KMS-11 (cell line): Measurements from ENCODE around the gene PIGO.

ENCODE experiments used
- H2AFZ ChIP-seq: fragments of 200-600 bp; sonication (generic); 2 replicates; pipeline ENCODE4 v1.6.1; 2016; ENCODE audit warnings: antibody characterized with exemption, mixed run types, low read depth
- H3K27ac ChIP-seq: fragments of 200-600 bp; sonication (generic); 2 replicates; pipeline ENCODE4 v1.6.1; 2016; ENCODE audit warnings: mild to moderate bottlenecking, mixed run types
- H3K27me3 ChIP-seq: fragments of 200-600 bp; sonication (generic); 2 replicates; pipeline ENCODE4 v1.6.1; 2017; ENCODE audit warnings: mild to moderate bottlenecking, low read depth, mixed run types, moderate library complexity; ENCODE audit not compliant: insufficient read depth
- H3K36me3 ChIP-seq: fragments of 200-600 bp; sonication (generic); 2 replicates; pipeline ENCODE4 v1.6.1; 2017; ENCODE audit warnings: mild to moderate bottlenecking, mixed run types; ENCODE audit not compliant: insufficient read depth
- H3K4me1 ChIP-seq: fragments of 200-600 bp; sonication (generic); 2 replicates; pipeline ENCODE4 v1.6.1; 2016; ENCODE audit warnings: mild to moderate bottlenecking, low read depth, mixed run types; ENCODE audit not compliant: poor library complexity, severe bottlenecking
- H3K4me2 ChIP-seq: fragments of 200-600 bp; sonication (generic); 2 replicates; pipeline ENCODE4 v1.7.0; 2016; ENCODE audit warnings: mild to moderate bottlenecking, mixed run types
- H3K4me3 ChIP-seq: fragments of 200-600 bp; sonication (generic); IDR thresholded peaks from 2 replicates; pipeline ENCODE4 v1.6.1; 2017; ENCODE audit warnings: low read depth, low read length, mixed read lengths; ENCODE audit not compliant: insufficient read depth
- H3K79me2 ChIP-seq: fragments of 200-600 bp; sonication (generic); 2 replicates; pipeline ENCODE4 v1.6.1; 2016; ENCODE audit warnings: low read depth, mixed run types; ENCODE audit not compliant: insufficient read depth
- H3K9ac ChIP-seq: fragments of 200-600 bp; sonication (generic); 2 replicates; pipeline ENCODE4 v1.6.1; 2016; ENCODE audit warnings: mild to moderate bottlenecking, mixed run types
- H4K20me1 ChIP-seq: fragments of 200-600 bp; sonication (generic); 2 replicates; pipeline ENCODE4 v1.6.1; 2016; ENCODE audit warnings: mild to moderate bottlenecking, mixed run types; ENCODE audit not compliant: insufficient read depth
- CTCF ChIP-seq: fragments of 200-600 bp; sonication (generic); conservative IDR thresholded peaks from 2 replicates; pipeline ENCODE4 v1.6.1; 2017; ENCODE audit warnings: low read depth, mild to moderate bottlenecking, antibody characterized with exemption, low read length, moderate library complexity, mixed read lengths

Gene PIGO

GRCh38 chr9:35108461-35108860 lies 12.1 kb upstream of the PIGO start:
- Histone ChIP-seq H3K79me2 (no peaks in the 10 kb centered on the region), H3K4me2 (no peak overlapping the region), H3K27ac (no peak overlapping the region), H4K20me1 (no peaks in the 10 kb centered on the region), H3K36me3 (no peaks in the 10 kb centered on the region), H3K4me1 (peaks cover 31% of the 10 kb centered on the region), H3K9ac (no peak overlapping the region), H2AFZ (no peak overlapping the region), H3K27me3 (no peaks in the 10 kb centered on the region), H3K4me3 (no peak overlapping the region)
- TF ChIP-seq CTCF = no peak

GRCh38 chr9:35107297-35108290 lies 11.2 kb upstream of the PIGO start:
- Histone ChIP-seq H3K4me3 (no peak overlapping the region), H3K27me3 (no peaks in the 10 kb centered on the region), H3K4me2 (no peak overlapping the region), H2AFZ (no peak overlapping the region), H3K27ac (no peak overlapping the region), H3K9ac (no peak overlapping the region), H3K79me2 (peaks cover 1% of the 10 kb centered on the region; the same call in 1 of the 2 replicates), H3K36me3 (no peaks in the 10 kb centered on the region), H4K20me1 (no peaks in the 10 kb centered on the region), H3K4me1 (peaks cover 23% of the 10 kb centered on the region)
- no peak for TF ChIP-seq CTCF

GRCh38 chr9:35106343-35106730 lies 9.9 kb upstream of the PIGO start:
- no peaks in the 10 kb centered on the region for H3K27me3 ChIP-seq
- H4K20me1 ChIP-seq = no peaks in the 10 kb centered on the region
- no peaks in the 10 kb centered on the region for H3K36me3 ChIP-seq
- no peak overlapping the region for H3K27ac ChIP-seq
- no peak for TF ChIP-seq CTCF
- peaks cover 13% of the 10 kb centered on the region; the same call in 1 of the 2 replicates for H3K79me2 ChIP-seq
- peaks cover 22% of the 10 kb centered on the region for H3K4me1 ChIP-seq
- H3K4me3 ChIP-seq = no peak overlapping the region
- H2AFZ ChIP-seq = no peak overlapping the region
- no peak overlapping the region for H3K4me2 ChIP-seq
- H3K9ac ChIP-seq = no peak overlapping the region

GRCh38 chr9:35105571-35106342 lies 9.4 kb upstream of the PIGO start:
- Histone ChIP-seq H3K79me2 (peaks cover 13% of the 10 kb centered on the region; the same call in 1 of the 2 replicates), H3K9ac (no peak overlapping the region), H3K4me2 (no peak overlapping the region), H3K27me3 (no peaks in the 10 kb centered on the region), H4K20me1 (no peaks in the 10 kb centered on the region), H3K27ac (no peak overlapping the region), H2AFZ (no peak overlapping the region), H3K36me3 (no peaks in the 10 kb centered on the region), H3K4me3 (no peak overlapping the region), H3K4me1 (peaks cover 20% of the 10 kb centered on the region)
- no peak for TF ChIP-seq CTCF
